PC-3 (cell line): ENCODE data around the gene CLMN. TPM values are rescaled to one million over a fixed set of nuclear protein-coding genes. Genes with fewer than 3 reads are reported as not detected.
A peak's percentile ranks its signal among the peaks of the same experiment; 100 is the strongest.

Source experiments
- ATAC-seq: fragments of 200-7000 bp; cut with Tn5 transposase; 2 replicates; pipeline ENCODE4 v1.9.1; 2020; ENCODE audit warnings: mild to moderate bottlenecking, moderate library complexity
- BruUV-seq: library from RNA; stranded (reverse); fragments of 400-500 nt; replicated peaks from 2 replicates; lab custom pipeline; 2021; lab: Mats Ljungman, UMichigan
- CTCF ChIA-PET: fragments of 300-600 bp; sonication (Branson Sonifier 250); formaldehyde crosslinking; loops from one replicate; lab custom pipeline; 2022; ENCODE audit warnings: antibody characterized with exemption; lab: Charles Lee
- POLR2A ChIA-PET: fragments of 300-600 bp; sonication (Branson Sonifier 250); formaldehyde crosslinking; loops from one replicate; lab custom pipeline; 2022; ENCODE audit warnings: antibody characterized with exemption; ENCODE audit not compliant: unreplicated experiment; lab: Charles Lee
- DNase-seq: peaks from one replicate; pipeline ENCODE4 v3.0.0-alpha.2; 2015
- H2AFZ ChIP-seq: fragments of 300-600 bp; sonication (generic); 2 replicates; pipeline ENCODE4 v1.6.0; 2016; ENCODE audit warnings: antibody characterized with exemption, low read length
- H3F3A ChIP-seq: fragments of 300-600 bp; sonication (generic); one replicate; pipeline ENCODE4 v1.6.0; 2017; ENCODE audit warnings: antibody characterized with exemption, low read length, control low read depth, mild to moderate bottlenecking; ENCODE audit not compliant: unreplicated experiment
- H3K27ac ChIP-seq: fragments of 300-600 bp; sonication (generic); 2 replicates; pipeline ENCODE4 v1.5.1; 2016; ENCODE audit warnings: mild to moderate bottlenecking, low read length
- H3K27me3 ChIP-seq: fragments of 300-600 bp; sonication (generic); 2 replicates; pipeline ENCODE4 v1.6.1; 2016; ENCODE audit warnings: low read length, mixed read lengths
- H3K36me3 ChIP-seq: fragments of 300-600 bp; sonication (generic); 2 replicates; pipeline ENCODE4 v1.6.1; 2016; ENCODE audit warnings: low read depth, mixed run types, low read length, mixed read lengths
- H3K4me1 ChIP-seq: fragments of 300-600 bp; sonication (generic); 2 replicates; pipeline ENCODE4 v1.5.1; 2016; ENCODE audit warnings: low read length; ENCODE audit not compliant: insufficient read depth
- H3K4me2 ChIP-seq: fragments of 300-600 bp; sonication (generic); 2 replicates; pipeline ENCODE4 v1.6.0; 2016; ENCODE audit warnings: low read length
- H3K4me3 ChIP-seq: fragments of 300-600 bp; sonication (generic); 2 replicates; pipeline ENCODE4 v1.5.1; 2016; ENCODE audit warnings: mild to moderate bottlenecking, low read length, mixed read lengths
- H3K79me2 ChIP-seq: fragments of 300-600 bp; sonication (generic); 2 replicates; pipeline ENCODE4 v1.6.1; 2017; ENCODE audit warnings: low read length, mixed read lengths
- H3K9ac ChIP-seq: fragments of 300-600 bp; sonication (generic); 2 replicates; pipeline ENCODE4 v1.6.0; 2016; ENCODE audit warnings: mild to moderate bottlenecking, low read length
- H3K9me2 ChIP-seq: fragments of 300-600 bp; sonication (generic); replicated peaks from 2 replicates; pipeline ENCODE4 v1.6.1; 2016; ENCODE audit warnings: mixed run types, low read length, mixed read lengths
- H3K9me3 ChIP-seq: fragments of 300-600 bp; sonication (generic); 2 replicates; pipeline ENCODE4 v1.6.1; 2016; ENCODE audit warnings: low read length, mixed read lengths
- H4K20me1 ChIP-seq: fragments of 300-600 bp; sonication (generic); 2 replicates; pipeline ENCODE4 v1.6.1; 2016; ENCODE audit warnings: low read length, mixed read lengths
- CTCF ChIP-seq: fragments of 300-600 bp; sonication (generic); conservative IDR thresholded peaks from 2 replicates; pipeline ENCODE4 v1.5.1; 2017; ENCODE audit warnings: antibody characterized with exemption, low read depth, mild to moderate bottlenecking, low read length
- EZH2 ChIP-seq: fragments of 300-600 bp; sonication (generic); IDR thresholded peaks from one replicate; pipeline ENCODE4 v1.6.1; 2017; ENCODE audit warnings: antibody characterized with exemption, mild to moderate bottlenecking, low read length; ENCODE audit not compliant: unreplicated experiment
- EZH2phosphoT487 ChIP-seq: fragments of 300-600 bp; sonication (generic); IDR thresholded peaks from 2 replicates; pipeline ENCODE4 v1.6.1; 2018; ENCODE audit warnings: mild to moderate bottlenecking, antibody characterized with exemption, low read length, borderline replicate concordance
- intact Hi-C: fragments of 100-400 bp; cut with micrococcal nuclease; formaldehyde crosslinking; loops from 2 replicates; pipeline ENCODE4 v1.9.0; 2023
- total RNA-seq: library from RNA; depleted of rRNA; stranded (reverse); fragments of >200 nt; gene quantifications from 2 replicates; pipeline ENCODE4 v1.2.3, GENCODE V29; 2014

Gene CLMN
- total RNA-seq, 1 experiment from 2014 or later: 3.5 TPM

GRCh38 chr14:95248432-95248831, 71.3 kb downstream of the CLMN start:
- TF ChIP-seq CTCF (no peak), EZH2 (no peak), EZH2phosphoT487 (no peak)
- DNase-seq (no peak), ATAC-seq (no peak)
- ChIA-PET POLR2A (no interaction called here), CTCF (no interaction called here)
- Histone ChIP-seq H3K4me3 (no peak overlapping the region), H3K4me1 (peaks cover 17% of the 10 kb centered on the region), H4K20me1 (no peaks in the 10 kb centered on the region), H3K9me2 (no peaks in the 10 kb centered on the region), H2AFZ (no peak overlapping the region), H3K4me2 (peak overlapping the region; percentile 84), H3K9me3 (no peaks in the 10 kb centered on the region), H3K36me3 (no peaks in the 10 kb centered on the region), H3K79me2 (no peaks in the 10 kb centered on the region), H3K9ac (no peak overlapping the region), H3K27ac (peak overlapping the region; percentile 58; the same call in 1 of the 2 replicates), H3F3A (no peaks in the 10 kb centered on the region), H3K27me3 (no peaks in the 10 kb centered on the region)
- BruUV-seq: no TSS peak
- intact Hi-C loops: no loop called here

GRCh38 chr14:95246870-95247269, 72.8 kb downstream of the CLMN start:
- POLR2A ChIA-PET: no interaction called here
- intact Hi-C loops: no loop called here

More at GRCh38 chr14:95246870-95247269, 72.8 kb downstream of the CLMN start:
- no peaks in the 10 kb centered on the region for H3K36me3 ChIP-seq
- no peak overlapping the region for H3K4me2 ChIP-seq
- DNase-seq (no peak), ATAC-seq (no peak)
- no TSS peak for BruUV-seq
- H3K79me2 ChIP-seq: no peaks in the 10 kb centered on the region
- no peak overlapping the region for H3K4me3 ChIP-seq
- no peaks in the 10 kb centered on the region for H3K9me3 ChIP-seq
- H3F3A ChIP-seq: no peaks in the 10 kb centered on the region
- no peak overlapping the region for H2AFZ ChIP-seq
- CTCF ChIA-PET: no interaction called here
- no peaks in the 10 kb centered on the region for H4K20me1 ChIP-seq
- peaks cover 17% of the 10 kb centered on the region for H3K4me1 ChIP-seq
- no peak for TF ChIP-seq EZH2phosphoT487
- TF ChIP-seq CTCF: no peak
- no peak for TF ChIP-seq EZH2
- no peaks in the 10 kb centered on the region for H3K27me3 ChIP-seq
- no peak overlapping the region for H3K9ac ChIP-seq
- H3K9me2 ChIP-seq: no peaks in the 10 kb centered on the region
- no peak overlapping the region for H3K27ac ChIP-seq
